Activated CD8-positive, alpha-beta memory T cell treated with anti-CD3 and anti-CD28 coated beads, Interleukin-2, amount 50 U/mL, for 24 hours (primary cell): ENCODE data around the gene MAEL.

ENCODE experiments used
- DNase-seq: peaks from one replicate; pipeline ENCODE4 v3.0.0-alpha.2; 2020; ENCODE audit errors: extremely low read depth

The MAEL gene

GRCh38 chr1:166988974-166989515 lies at the start of gene MAEL:
Gene MAEL, plus strand, starts transcription at chr1:166989280. Its CDS starts 73 bp downstream, at chr1:166989353.
- DNase-seq: no peak

- no peak for DNase-seq
Measured at GRCh38 chr1:166939741-166940375, 49.2 kb upstream of the MAEL start.

GRCh38 chr1:166944186-166944967 lies 44.7 kb upstream of the MAEL start:
- DNase-seq: no peak

GRCh38 chr1:166947398-166948043 lies 41.6 kb upstream of the MAEL start:
- DNase-seq: no peak

- no peak for DNase-seq
Measured at GRCh38 chr1:166948856-166949350, 40.2 kb upstream of the MAEL start.

GRCh38 chr1:166950156-166950555 lies 38.9 kb upstream of the MAEL start:
- DNase-seq: no peak

- no peak for DNase-seq
Measured at GRCh38 chr1:166951050-166951449, 38.0 kb upstream of the MAEL start.

- no peak for DNase-seq
Measured at GRCh38 chr1:166952002-166952746, 36.9 kb upstream of the MAEL start.

- DNase-seq: no peak
Measured at GRCh38 chr1:166953491-166953890, 35.6 kb upstream of the MAEL start.

GRCh38 chr1:166956057-166956850 lies 32.8 kb upstream of the MAEL start:
- no peak for DNase-seq

GRCh38 chr1:166956872-166957271 lies 32.2 kb upstream of the MAEL start:
- no peak for DNase-seq

- no peak for DNase-seq
Measured at GRCh38 chr1:166960858-166961474, 28.1 kb upstream of the MAEL start.

GRCh38 chr1:166969074-166969677 lies 19.9 kb upstream of the MAEL start:
- DNase-seq: no peak

GRCh38 chr1:166971252-166971651 lies 17.8 kb upstream of the MAEL start:
- no peak for DNase-seq

GRCh38 chr1:166972193-166972592 lies 16.9 kb upstream of the MAEL start:
- no peak for DNase-seq

- DNase-seq: no peak
Measured at GRCh38 chr1:166972826-166973225, 16.3 kb upstream of the MAEL start.

GRCh38 chr1:166974647-166975345 lies 14.3 kb upstream of the MAEL start:
- DNase-seq: no peak

GRCh38 chr1:166975361-166976129 lies 13.5 kb upstream of the MAEL start, which contains the start of gene ILDR2:
Gene ILDR2, minus strand, starts transcription at chr1:166975540. Its CDS starts 272 bp downstream, at chr1:166975268.
- peak; percentile 14 for DNase-seq
